Measurements from ENCODE around the gene HSPG2.

- TF ChIP-seq CTCF (conservative IDR thresholded peaks at IDR 0.05 in 1 of 2, IDR thresholded peaks at IDR 0.05 in 1 of 2; ENCODE audit: extremely low read depth in 1 of 2, insufficient read depth in 1 of 2, low read depth in 1 of 2, low read length in 2 of 2) (no peak), EZH2 (IDR thresholded peaks at IDR 0.05; ENCODE audit: borderline replicate concordance, low read length) (no peak)
Measured at GRCh38 chr1:21940492-21940891, 3.4 kb upstream of the HSPG2 start.
